ENCODE results near the gene TAAR8.

GRCh38 chr6:132567566-132567965, 15.1 kb downstream of the TAAR8 start:
- TF ChIP-seq EZH2 (IDR thresholded peaks at IDR 0.05): no peak
- no peak for TF ChIP-seq POLR2AphosphoS5 (IDR thresholded peaks at IDR 0.05; ENCODE audit: borderline replicate concordance, low read depth, low read length)
- TF ChIP-seq FOXP2 (optimal IDR thresholded peaks at IDR 0.05; ENCODE audit: control extremely low read depth, extremely low read length, insufficient read depth): no peak
